GM19025 (cell line): ENCODE measurements around the gene CELSR1.
"Not testable (repeated sequence)": the region's sequence is repeated elsewhere in the genome, so short reads cannot be mapped to it uniquely, and the experiment has no call there.

Source experiments
- ATAC-seq: cut with Tn5 transposase; IDR thresholded peaks from one replicate; pipeline ENCODE4 v1.9.1; 2021; ENCODE audit warnings: mild to moderate bottlenecking, low read depth, moderate library complexity; ENCODE audit not compliant: unreplicated experiment

The CELSR1 gene

GRCh38 chr22:46318576-46318975 lies 218.8 kb downstream of the CELSR1 start:
- no peak for ATAC-seq

GRCh38 chr22:46317646-46318045 lies 219.8 kb downstream of the CELSR1 start:
- no peak for ATAC-seq

- no peak for ATAC-seq
These were observed 221.4 kb downstream of the CELSR1 start for GRCh38 chr22:46315976-46316375.

- ATAC-seq: not testable (repeated sequence)
These were observed 224.6 kb downstream of the CELSR1 start for GRCh38 chr22:46312848-46313247.

GRCh38 chr22:46312056-46312455 lies 225.4 kb downstream of the CELSR1 start:
- ATAC-seq: no peak
